SK-N-MC (cell line): Measurements from ENCODE around the gene SYT8.

ENCODE experiments used
- DNase-seq: peaks from one replicate; pipeline ENCODE4 v3.0.0-alpha.2; 2011; ENCODE audit warnings: low read depth, low spot score
- H3K27ac ChIP-seq: fragments of 200-600 bp; sonication (generic); 2 replicates; pipeline ENCODE4 v1.5.1; 2016; ENCODE audit warnings: mixed run types
- H3K36me3 ChIP-seq: fragments of 200-600 bp; sonication (generic); 2 replicates; pipeline ENCODE4 v1.6.1; 2017; ENCODE audit warnings: antibody characterized with exemption, low read length, mixed read lengths; ENCODE audit not compliant: insufficient read depth
- H3K4me3 ChIP-seq: fragments of 200-600 bp; sonication (generic); 2 replicates; pipeline ENCODE4 v1.5.1; 2016
- H3K9ac ChIP-seq: fragments of 200-600 bp; sonication (generic); 2 replicates; pipeline ENCODE4 v1.8.0; 2017; ENCODE audit warnings: mixed run types, mixed read lengths; ENCODE audit not compliant: insufficient read length
- H3K9me3 ChIP-seq: fragments of 200-600 bp; sonication (generic); 2 replicates; pipeline ENCODE4 v1.6.1; 2017; ENCODE audit warnings: low read depth, mild to moderate bottlenecking, antibody characterized with exemption, low read length, moderate library complexity, mixed read lengths
- EZH2 ChIP-seq: fragments of 200-600 bp; sonication (generic); IDR thresholded peaks from one replicate; pipeline ENCODE4 v1.6.1; 2017; ENCODE audit warnings: antibody characterized with exemption
- FOXP2 ChIP-seq: optimal IDR thresholded peaks from 2 replicates; pipeline ENCODE3; 2011; ENCODE audit warnings: mild to moderate bottlenecking, moderate library complexity; ENCODE audit not compliant: insufficient read depth; ENCODE audit errors: extremely low read length, control extremely low read depth
- POLR2AphosphoS5 ChIP-seq: IDR thresholded peaks from 2 replicates; pipeline ENCODE4 v1.6.1; 2012; ENCODE audit warnings: mild to moderate bottlenecking, low read depth, low read length, borderline replicate concordance

SYT8 gene

DNA sequence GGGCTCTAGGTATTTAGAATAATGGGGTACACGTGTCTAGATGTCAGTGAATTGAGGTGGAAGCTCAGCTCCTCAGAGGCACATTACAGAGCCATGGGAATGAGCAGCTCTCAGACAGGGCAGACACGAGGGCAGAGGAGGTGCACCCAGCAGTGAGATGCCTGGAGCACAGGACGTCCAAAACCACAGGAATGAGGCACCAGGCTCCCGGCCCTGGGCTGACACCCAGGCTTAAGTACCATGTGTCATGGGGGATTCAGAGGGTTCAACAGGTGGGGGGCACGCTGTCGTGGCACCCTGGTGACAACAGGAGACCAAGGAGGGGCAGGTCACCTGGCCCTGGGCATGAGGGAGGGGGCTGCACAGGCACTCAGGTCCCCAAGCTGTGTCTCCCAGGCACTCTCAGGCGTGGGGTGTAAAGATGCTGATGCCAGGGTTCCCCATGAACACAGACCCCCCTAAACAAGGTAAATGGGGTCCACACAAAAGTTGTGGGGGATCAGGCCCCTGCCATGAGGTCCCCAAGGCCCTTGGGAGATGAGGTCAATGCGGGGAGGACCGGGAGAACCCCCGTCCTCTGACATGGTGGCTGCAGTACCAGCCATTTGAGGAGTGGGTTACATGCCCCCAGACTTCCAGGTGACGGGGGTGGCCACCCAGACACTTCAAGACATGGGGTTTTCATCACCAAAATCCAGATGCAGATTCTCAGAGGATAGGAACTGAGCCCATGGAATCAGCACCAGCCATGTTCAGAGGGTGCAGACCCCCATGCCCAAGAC lies 5.6 kb upstream of the SYT8 start:
- no peak overlapping the region for H3K4me3 ChIP-seq
- TF ChIP-seq EZH2 = no peak
- no peak overlapping the region for H3K27ac ChIP-seq
- no peaks in the 10 kb centered on the region for H3K36me3 ChIP-seq
- no peak overlapping the region for H3K9ac ChIP-seq
- no peaks in the 10 kb centered on the region for H3K9me3 ChIP-seq
- no peak for DNase-seq

DNA sequence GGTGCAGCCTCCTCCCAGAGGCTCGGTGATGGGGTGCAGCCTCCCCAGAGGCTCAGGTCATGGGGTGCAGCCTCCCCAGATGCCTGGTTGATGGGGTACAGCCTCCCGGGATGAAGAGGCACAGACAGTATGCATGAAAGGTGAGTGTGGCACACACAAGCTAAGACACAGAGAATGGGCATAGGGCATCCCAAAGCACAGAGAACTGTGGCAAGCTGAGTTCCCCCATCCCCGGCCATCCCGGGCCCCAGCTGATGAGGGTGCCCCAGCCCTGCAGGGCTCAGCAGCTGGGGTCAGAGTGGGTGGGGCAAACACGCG lies 4.8 kb upstream of the SYT8 start:
- Histone ChIP-seq H3K9ac (no peak overlapping the region), H3K27ac (no peak overlapping the region), H3K4me3 (no peak overlapping the region), H3K9me3 (no peaks in the 10 kb centered on the region), H3K36me3 (no peaks in the 10 kb centered on the region)
- DNase-seq = no peak
- TF ChIP-seq POLR2AphosphoS5 (no peak), EZH2 (no peak), FOXP2 (no peak)

DNA sequence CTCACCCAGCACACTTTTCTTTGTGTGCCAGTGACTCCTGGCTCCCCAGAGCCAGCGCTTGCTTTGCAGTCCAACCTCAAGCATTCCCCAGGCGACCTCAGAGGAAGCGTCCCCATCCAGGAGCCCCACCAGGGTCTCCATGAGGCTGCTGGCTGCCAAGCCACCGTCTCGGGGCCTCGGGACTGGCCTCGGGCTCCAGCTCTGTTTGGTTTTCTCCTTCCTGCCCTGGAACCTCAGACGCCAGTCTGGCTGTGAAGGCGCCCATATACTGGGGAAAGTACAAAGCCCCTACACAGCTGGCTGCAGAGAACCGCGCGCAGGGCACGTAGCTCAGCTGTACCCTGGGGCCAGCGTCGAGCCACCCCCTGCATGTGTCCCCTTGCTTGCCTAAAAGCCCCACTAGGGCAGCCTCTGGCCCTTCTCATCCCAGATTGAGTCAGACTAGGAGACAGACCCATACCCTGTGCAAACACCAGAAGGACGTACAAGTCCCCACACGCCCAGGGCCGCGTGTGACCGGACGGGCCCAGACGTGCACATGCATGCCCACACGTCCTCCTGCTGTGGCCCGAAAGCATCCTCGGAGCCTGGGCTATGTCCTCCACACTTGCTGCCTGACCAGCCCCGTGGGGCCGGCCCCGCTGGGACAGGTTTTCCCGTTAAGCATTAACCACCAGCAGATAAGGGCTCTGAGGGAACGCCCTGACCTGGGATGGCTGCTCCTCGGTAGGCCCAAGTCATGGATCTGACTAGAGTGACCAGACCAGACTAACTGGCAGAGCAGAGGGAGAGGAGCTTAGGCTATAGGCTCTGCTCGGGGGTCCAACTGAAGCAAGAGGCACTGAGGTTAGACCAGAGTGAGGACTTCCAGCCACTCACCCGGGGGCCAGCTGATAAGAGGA lies 4.2 kb upstream of the SYT8 start:
- H3K27ac ChIP-seq = no peak overlapping the region
- H3K9ac ChIP-seq = no peak overlapping the region
- no peaks in the 10 kb centered on the region for H3K36me3 ChIP-seq
- H3K9me3 ChIP-seq = no peaks in the 10 kb centered on the region
- H3K4me3 ChIP-seq = no peak overlapping the region
- no peak for DNase-seq
- no peak for TF ChIP-seq POLR2AphosphoS5
- TF ChIP-seq EZH2 = no peak
- TF ChIP-seq FOXP2 = no peak

DNA sequence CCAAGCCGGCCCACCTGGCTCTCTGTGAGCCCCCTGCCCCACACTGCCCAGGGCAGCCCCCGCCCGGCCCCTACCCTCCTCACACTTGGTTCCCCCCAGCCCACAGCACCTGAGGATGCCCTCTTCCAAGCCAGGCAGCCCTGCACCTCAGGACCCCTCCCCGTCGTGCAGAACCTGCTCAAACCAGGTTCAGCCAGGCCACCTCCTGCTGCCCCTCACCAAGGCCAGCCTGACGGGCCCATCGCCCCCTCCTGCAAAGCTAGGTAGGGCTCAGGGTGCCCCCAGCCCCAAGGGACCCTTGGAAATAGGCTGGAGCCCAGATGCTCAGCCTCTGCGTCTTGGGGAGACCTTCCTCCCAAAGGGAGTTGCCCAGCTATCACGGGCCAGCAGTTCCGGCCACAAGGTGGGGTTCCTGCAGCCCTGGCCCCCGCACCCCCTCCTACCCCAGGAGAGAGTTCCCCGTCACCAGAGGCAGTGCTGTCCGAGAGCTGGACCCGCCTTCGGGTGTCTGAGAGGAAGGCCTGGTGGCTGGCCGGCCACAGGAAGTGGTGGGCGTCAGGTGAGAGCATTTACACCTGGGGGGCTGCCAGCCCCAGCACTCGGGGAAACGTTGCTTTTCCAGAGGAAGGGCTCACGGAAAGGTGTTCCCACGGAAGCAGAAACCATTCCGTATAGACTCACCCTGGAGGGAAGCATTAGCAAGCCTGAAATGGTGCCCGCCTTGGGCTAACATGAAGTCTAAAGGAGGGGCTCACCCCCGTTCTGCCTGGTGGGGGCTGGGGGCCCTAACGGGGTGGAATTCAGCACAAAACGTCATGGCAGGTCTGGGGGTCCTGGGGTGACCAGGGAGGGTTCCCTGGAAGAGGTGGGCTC lies 3.2 kb upstream of the SYT8 start:
- no peak overlapping the region for H3K27ac ChIP-seq
- H3K9me3 ChIP-seq = no peaks in the 10 kb centered on the region
- TF ChIP-seq EZH2 = no peak
- no peak for TF ChIP-seq POLR2AphosphoS5
- TF ChIP-seq FOXP2 = no peak
- DNase-seq = no peak
- no peak overlapping the region for H3K9ac ChIP-seq
- H3K4me3 ChIP-seq = no peak overlapping the region
- no peaks in the 10 kb centered on the region for H3K36me3 ChIP-seq

DNA sequence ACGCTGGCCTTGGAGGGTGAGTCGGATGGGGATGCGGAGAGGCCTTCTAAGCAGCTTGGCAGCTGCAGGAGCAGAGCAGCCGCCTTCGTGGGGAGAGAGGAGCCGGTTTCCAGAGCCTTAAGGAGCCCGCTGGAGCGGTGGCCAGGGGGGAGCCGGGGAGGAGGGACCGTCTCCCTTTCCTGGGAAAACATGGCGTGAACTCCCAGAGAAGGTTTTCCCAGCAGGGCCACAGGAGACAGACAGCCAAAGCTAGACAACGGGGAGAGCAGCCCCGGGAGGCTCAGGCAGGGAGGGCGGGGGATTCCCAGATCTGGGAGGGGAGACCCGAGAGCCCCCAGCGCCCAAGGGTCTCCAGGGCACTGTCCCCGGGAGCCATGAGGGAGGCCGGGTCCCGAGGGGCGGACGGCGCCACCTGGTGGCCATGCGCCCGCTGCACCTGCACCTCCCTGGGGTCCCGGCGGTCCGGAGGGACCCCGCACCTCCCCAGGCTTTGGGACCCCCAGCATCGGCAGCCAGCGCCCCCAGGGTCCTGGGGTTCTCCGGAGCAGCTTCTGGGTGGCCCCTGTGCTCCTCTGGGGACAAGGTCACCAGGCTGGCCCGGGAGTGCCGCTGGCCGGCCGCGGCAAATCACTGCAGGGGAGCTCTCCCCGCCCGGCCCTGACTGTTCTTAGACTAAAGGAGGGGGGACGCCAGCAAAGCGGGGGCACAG lies 2.4 kb upstream of the SYT8 start:
- no peaks in the 10 kb centered on the region for H3K36me3 ChIP-seq
- no peak for DNase-seq
- H3K4me3 ChIP-seq = no peak overlapping the region
- no peak overlapping the region for H3K27ac ChIP-seq
- no peak for TF ChIP-seq POLR2AphosphoS5
- TF ChIP-seq EZH2 = no peak
- TF ChIP-seq FOXP2 = no peak
- H3K9me3 ChIP-seq = no peaks in the 10 kb centered on the region
- no peak overlapping the region for H3K9ac ChIP-seq

DNA sequence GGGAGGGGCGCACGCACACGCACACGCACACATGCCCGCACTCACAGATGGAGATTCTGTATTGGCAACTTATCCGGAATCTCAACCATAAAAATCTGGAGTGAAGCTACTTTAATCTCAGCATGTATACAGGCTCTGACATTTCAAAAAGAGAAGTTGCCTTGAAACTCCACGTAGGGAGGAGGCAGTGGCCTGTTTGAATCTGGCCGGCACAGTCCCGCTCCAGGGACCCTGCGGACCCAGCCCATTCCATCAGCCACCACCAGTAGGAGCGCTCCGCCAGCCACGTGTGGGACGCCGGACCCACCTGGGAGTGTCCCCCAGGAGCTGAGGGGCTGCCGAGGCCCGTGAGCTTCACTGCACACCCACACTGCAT lies 1.9 kb upstream of the SYT8 start:
- TF ChIP-seq EZH2 (no peak), POLR2AphosphoS5 (no peak), FOXP2 (no peak)
- H3K27ac ChIP-seq = no peak overlapping the region
- H3K36me3 ChIP-seq = no peaks in the 10 kb centered on the region
- no peak for DNase-seq
- no peaks in the 10 kb centered on the region for H3K9me3 ChIP-seq
- no peak overlapping the region for H3K4me3 ChIP-seq
- no peak overlapping the region for H3K9ac ChIP-seq

DNA sequence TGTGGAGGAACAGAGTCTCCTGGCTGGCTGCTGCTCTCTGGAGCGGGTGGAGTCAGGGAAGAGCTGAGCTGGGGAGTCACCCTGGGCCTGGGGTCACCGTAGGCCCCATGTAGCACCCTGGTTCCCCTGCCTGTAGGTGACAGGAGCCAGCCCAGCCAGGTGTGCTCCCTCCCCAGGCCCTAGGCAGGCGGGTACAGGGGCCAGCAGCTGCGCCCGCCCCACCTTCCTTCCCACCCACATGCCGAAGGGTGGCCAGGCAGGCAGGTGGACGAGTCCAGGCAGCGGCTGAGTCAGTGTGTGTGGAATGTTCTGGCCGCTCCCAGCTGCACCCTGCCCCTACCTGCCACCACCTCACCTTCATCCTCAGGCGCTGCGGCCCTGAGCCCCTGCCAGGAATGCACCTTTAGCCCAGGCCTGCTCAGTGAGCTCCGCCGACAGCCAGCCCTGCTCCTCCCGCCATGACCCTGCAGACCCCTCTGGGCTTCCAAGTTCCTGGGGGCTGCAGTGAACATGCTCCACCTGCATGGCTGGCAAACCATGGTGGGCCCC lies 654 bp upstream of the SYT8 start:
- no peak overlapping the region for H3K9ac ChIP-seq
- no peak overlapping the region for H3K27ac ChIP-seq
- TF ChIP-seq EZH2 (no peak), FOXP2 (no peak), POLR2AphosphoS5 (no peak)
- no peaks in the 10 kb centered on the region for H3K36me3 ChIP-seq
- H3K4me3 ChIP-seq = no peak overlapping the region
- H3K9me3 ChIP-seq = no peaks in the 10 kb centered on the region
- no peak for DNase-seq

DNA sequence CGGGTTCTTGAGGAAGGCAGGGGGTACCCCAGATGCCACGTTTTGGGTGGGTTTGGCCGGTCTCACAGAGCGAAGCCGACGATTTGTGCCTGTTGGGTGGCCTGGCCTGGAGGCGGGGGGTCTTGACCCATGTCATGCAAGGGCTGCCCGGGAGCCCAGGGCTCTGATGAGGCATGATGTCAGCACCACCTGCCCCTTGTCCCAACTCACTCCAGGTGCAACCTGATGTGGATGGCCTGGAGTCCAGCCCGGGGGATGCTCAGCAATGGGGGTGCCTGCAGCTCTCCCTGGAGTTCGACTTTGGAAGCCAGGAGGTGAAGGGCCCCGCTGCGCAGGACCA lies 851 bp downstream of the SYT8 start:
- TF ChIP-seq FOXP2 = no peak
- no peak for TF ChIP-seq EZH2
- TF ChIP-seq POLR2AphosphoS5 = no peak
- Histone ChIP-seq H3K4me3 (no peak overlapping the region), H3K36me3 (no peaks in the 10 kb centered on the region), H3K27ac (no peak overlapping the region), H3K9me3 (no peaks in the 10 kb centered on the region), H3K9ac (no peak overlapping the region)
- DNase-seq = no peak
